GM12891 (cell line): ENCODE measurements around the gene NHSL1.

Experiments used
- PAX5 ChIP-seq: IDR thresholded peaks from 2 replicates; pipeline ENCODE4 v1.6.1; 2011; ENCODE audit warnings: low read length, moderate library complexity, mild to moderate bottlenecking; ENCODE audit not compliant: insufficient read depth, severe bottlenecking
- POLR2A ChIP-seq: IDR thresholded peaks from 2 replicates; pipeline ENCODE4 v1.6.1; 2011; ENCODE audit warnings: low read depth, low read length, control low read depth
- POLR2AphosphoS5 ChIP-seq: IDR thresholded peaks from 2 replicates; pipeline ENCODE4 v1.6.1; 2011; ENCODE audit warnings: low read depth, low read length, control low read depth
- POU2F2 ChIP-seq: IDR thresholded peaks from 2 replicates; pipeline ENCODE4 v1.6.1; 2011; ENCODE audit warnings: low read depth, mild to moderate bottlenecking, control low read depth, low read length, moderate library complexity
- SPI1 ChIP-seq: IDR thresholded peaks from 2 replicates; pipeline ENCODE4 v1.6.1; 2011; ENCODE audit warnings: low read depth, low read length, control low read depth
- TAF1 ChIP-seq: IDR thresholded peaks from 2 replicates; pipeline ENCODE4 v1.6.1; 2011; ENCODE audit warnings: low read depth, low read length, control low read depth

DNA sequence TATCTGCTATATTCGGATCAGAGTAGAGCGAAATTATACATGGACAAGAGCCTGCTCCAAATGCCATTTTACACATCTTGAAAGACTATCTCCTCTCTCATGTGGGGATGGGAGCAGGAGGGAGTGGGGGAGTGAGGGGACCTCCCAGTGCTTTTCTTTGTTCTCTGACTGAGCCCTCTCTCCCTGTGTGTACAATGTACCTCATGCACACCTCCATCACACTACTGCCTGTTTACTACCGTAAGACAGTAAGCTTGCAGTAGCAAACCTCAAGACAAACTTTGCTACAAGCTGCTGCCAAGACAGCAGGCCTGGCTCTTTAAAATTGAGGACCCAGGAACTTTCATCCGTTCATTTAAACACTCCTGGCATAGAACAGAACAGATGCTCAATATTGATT lies 7.2 kb downstream of the NHSL1 start:
- no peak for TF ChIP-seq POLR2A
- no peak for TF ChIP-seq POLR2AphosphoS5
- no peak for TF ChIP-seq SPI1
- no peak for TF ChIP-seq TAF1
- TF ChIP-seq PAX5: no peak
- TF ChIP-seq POU2F2: no peak
